Measurements from ENCODE around the gene PTPRG.

PTPRG gene

DNA sequence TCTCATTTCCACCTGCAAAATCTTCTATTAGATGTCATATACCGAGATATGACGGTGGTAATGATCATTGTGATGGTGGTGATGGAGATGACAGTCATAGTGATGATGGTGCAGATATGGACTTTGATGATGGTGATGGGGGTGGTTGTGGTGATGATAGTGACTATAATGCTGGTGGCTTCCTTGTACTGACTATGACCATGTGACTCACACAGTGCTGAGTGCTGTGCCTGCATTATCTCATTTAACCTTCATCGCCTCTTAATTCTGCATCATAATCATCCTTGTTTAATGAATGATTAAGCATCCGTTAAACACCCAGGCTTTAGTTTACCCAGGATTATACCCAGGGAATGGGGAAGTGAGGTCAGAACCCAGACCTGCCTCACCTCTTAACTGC, 480.3 kb downstream of the PTPRG start:
- DNase-seq = no peak

DNA sequence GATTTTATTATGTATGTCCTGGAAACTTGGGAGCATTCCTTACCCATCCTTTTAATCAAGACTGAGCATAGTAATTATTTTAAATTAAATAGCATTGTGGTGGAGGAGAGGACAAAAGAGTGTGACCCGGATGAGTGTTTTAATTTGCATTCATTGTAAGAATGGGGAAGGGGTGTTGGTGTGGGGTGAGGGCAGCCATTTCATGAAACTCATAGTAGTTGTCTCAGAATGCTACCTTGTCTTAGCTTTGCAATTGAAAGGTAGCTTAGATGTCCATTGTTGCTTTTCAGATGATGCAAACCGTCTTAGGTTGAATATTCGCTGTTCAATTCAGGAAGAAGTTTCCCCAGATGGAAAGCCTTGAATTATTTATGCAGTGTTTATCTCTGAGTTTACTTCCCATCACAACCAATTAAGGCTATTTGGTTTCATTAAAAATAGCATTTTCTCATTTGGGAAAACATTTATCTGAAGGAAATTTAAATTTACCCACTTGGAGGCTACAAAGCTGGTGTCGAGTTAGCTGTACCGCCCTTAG, 483.6 kb downstream of the PTPRG start:
- no peak for DNase-seq

DNA sequence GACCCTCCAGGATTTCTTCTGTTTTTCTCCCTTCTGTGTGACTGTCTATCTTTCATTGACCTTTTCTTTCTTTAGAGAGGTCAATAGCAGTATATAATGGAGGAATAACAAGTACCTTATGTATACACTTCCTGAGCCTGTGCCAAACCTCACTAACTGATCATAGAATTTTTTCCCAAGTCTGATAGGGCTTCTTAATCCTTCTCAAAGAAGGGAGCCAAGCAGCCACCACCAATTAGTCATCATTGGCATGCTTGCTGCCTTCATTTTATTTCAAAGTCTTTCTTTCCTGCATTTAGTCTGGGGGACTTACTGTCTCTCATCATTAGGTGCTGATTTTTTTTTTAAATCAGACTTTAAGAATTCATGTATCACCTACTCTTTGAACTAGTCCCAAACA, 485.0 kb downstream of the PTPRG start:
- DNase-seq = no peak

DNA sequence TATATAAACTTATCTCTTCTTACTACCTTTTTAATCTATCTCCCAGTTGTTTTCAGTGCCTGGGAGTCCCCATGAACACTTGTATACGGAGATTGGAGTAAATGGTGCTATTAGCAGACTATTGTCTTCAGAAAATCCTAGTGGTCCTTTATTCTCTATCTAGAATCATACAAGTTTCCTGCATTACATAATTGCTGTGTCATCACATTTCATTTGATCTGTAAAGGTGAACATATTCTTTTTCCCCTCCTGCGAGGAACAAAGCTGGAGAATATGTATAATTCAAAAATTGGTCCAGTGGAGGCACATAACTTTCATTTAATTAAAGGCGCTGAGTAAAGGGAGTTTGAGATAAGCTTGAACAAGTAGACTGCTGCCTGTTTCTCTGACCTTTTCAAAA, 487.2 kb downstream of the PTPRG start:
- DNase-seq = no peak

DNA sequence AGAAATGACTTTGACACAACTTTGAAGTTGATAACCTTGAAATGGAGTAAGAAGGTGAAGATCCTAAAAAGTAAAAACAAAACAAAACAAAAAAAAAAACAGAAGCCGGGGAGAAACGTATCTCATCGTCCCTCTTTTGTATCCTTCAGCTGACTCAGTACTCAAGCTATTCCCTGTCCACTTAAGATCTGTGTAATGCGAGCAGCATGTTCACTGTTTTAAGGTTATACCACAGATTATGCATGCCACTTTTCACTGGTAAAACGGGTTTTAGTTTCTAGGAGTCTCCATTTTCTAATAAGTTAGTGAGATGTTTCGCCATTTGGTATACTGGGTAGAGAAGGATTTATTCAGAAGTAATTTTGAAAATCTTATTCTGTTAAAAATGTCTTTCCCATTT, 487.7 kb downstream of the PTPRG start:
- no peak for DNase-seq

DNA sequence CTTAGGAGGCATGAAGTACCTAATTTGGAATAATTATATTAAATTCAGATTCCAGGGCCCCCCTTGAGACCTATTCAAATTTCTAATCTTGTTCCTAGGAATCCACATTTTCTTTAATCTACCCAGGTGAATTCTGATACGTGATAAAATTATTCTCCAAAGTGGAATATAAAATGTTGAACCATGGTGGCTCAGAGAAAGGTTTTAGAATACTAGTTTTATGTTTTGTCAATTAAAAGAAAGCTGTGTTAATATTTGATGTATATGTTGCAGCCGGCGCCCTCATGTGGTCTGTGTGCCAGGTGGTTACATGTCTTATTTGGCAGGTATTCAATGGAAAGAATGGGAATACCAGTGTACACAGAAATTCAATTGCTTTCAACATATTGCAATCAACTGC, 490.1 kb downstream of the PTPRG start:
- DNase-seq = no peak

DNA sequence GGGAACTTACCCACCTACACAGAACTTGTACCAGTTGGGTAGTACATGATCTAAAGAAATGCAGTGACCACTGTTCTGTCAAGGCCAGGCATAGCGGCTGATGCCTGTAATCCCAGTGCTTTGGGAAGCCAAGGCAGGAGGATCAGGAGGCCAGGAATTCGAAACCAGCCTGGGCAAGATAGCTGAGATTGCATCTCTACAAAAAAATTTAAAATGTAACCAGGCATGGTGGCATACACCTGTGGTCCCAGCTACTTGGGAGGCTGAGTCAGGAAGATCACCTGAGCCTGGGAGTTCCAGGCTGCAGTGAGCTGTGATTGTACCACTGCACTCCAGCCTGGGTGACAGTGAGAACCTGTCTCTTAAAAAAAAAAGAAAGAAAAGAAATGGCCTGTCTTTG, 491.0 kb downstream of the PTPRG start:
- DNase-seq = no peak

DNA sequence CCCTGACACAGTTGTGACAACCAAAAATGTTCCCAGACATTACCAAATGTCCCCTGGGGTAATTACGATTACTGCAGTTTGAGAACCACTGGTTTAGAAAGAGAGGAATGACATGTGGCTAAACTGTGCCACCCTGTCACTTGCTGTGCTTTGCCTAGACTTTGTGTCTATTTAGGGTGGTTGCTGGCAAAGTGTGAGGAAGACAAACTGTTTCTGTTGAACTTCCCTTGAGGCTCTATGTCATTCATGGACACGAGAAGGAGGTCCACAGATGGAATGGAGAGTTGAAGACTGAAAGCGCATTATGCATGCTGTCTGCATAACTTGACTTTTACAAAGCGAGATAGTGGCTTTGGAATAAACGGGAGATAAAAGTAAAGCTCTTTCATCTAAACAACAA, 495.3 kb downstream of the PTPRG start:
- no peak for DNase-seq

DNA sequence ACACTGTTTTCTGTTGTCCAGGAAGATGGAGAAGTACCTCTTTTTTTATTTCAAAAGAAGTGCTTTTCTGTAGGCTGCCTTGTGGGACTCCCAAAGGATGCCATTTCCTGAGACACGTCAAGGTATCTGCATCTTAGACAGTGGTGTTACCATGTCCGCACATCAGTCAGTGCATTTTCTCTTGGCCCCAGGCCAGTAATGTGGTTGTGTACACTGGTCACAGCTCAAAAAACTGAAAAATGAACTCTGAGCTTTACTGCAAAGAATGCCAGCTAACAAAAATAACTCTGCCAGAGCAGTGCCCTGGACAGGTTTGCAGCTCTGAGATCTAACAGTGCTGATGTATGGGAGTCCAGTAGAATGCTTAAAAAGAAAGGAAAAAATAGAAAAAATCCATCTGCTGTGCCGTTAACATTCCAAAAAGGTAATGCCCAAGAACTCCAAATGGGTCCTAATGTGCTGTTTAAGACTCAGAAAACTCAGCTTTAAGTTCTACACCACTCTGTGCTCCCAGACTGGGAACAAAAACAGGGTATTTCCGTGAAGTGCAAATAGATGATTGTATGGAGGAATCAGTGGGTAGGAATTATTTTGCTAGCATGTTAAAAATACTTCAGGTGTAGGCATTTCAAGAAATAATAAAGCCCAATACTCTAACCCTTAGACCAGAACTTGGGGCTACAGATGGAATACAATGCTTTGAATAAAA, 496.1 kb downstream of the PTPRG start:
- DNase-seq = no peak

DNA sequence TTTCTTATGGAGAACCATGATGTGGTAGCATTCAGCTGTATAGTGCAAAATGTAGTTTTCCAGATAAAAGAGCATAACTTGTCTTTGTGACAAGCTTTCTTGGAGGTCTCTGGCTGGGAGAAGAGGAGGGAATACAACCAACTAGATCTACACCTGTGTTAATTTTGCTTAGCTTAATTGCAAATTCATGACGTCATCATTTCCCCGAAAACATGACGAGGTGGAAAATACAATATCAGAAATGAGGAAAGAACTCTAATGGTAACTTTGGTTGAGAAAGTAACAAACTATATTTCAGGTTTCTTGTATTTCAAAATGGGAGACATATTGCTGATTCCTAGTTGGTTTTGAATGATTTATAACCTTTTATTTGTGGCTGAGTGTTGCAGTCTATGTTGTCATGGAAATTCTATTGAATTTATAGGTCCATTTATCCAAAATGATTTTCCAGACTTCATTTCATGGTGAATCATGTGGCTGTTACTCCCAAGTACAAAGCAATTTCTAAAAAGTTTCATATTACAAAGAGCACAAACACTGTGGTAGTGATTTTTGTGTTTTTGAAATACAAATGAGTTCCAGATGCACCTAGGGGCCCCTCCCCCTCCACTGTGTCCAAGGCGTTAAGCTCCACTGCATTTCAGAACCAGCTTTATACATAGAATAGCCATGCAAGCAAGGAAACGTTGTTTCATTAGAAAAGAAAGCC, 504.8 kb downstream of the PTPRG start:
- DNase-seq = no peak

DNA sequence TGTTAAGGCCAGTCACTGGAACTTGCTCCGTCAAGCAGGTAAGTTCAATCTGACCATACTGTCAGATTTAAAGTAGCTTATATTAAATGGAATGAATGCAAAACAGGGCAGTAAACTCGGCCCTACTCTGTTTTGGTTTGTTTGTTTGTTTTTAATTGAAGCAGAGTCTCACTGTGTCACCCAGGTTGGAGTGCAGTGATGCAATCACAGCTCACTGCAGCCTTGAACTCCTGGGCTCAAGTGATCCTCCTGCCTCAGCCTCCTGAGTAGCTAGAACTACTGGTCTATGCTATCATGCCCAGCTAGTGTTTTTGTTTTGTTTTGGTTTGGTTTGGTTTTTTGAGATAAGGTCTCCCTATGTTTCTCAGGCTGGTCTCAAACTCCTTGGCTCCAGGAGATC, 507.0 kb downstream of the PTPRG start:
- no peak for DNase-seq

DNA sequence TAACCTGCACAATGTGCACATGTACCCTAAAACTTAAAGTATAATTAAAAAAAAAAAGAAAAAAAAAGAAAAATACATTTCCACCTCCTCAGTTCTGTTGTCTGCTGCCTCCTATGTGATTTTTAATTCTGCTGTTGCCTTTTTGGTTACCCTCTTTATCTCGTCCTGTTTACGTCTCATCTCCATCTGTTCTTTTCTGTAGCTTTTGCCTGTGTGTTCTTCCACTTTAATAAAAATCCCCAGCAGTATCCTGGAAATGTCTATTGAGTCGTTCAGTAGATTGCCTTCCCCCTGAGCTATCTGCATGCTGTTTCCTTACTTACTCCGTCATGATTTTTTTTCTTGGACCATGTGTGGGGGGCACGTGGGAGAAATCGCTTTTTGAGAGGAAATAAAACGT, 509.5 kb downstream of the PTPRG start:
- DNase-seq = no peak

DNA sequence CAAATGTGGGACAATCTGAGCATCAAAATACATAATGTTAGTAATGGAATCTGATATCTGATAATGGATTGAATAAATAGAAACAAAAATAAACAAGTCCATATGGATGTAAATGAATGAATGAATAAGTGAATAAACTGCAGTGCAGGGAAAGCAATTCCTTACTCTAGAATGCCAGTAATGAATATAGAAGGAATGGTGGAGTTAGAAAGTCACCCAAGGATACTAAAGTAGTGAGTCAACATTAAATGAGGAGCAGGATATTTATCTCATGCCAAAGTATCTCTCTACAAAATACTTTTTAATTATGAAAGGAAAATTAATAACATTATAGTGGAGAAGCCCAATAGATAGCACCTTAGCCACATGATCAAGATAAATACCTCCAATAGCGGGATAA, 511.7 kb downstream of the PTPRG start:
- DNase-seq = no peak

DNA sequence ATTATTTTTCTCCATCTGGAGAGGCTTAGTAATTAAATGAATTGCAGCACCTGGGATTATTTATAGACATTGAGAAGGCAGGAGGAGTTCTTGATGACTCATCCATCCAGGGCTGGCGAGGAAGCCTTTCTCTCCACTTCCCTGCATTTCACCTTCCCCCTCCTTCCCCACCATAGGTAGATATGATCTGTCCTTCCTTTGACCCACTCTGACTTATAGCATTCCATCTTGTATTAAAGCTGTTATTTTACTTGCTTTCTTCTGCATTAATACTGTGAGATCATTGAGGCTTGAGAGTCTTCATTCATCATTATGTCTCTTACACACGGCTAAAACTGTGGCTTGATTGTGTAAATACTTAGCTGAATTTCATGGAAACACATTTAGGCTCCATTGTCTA, 523.2 kb downstream of the PTPRG start:
- DNase-seq = no peak

DNA sequence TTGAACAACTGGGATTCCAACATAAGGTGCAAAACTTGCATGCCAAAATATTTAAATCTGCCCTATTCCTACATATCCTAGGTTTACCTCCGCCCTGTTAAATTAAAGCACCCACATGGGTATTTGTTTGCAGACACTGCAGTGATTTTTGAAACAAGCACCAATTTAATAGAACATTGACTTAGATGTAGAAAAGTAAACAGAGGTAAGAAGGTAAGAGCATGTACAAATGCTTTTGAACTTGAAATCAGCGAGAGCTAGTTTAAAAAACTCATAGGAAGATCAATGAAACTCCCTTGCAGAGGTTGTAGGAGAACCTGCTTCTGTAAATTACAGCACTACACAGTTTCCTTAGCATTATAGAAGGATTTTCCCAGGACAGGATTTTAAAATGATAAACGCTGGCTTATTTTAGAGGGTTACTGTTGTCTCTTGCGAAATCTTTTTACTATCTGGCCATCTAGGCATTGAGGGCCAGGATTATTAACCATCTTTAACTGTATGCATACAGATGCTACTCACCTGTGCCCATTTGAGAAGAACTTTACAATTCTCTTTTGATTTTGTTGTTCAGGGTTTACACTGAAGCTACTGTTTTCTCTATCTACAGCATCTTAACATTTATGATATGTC, 527.2 kb downstream of the PTPRG start:
- DNase-seq = no peak

DNA sequence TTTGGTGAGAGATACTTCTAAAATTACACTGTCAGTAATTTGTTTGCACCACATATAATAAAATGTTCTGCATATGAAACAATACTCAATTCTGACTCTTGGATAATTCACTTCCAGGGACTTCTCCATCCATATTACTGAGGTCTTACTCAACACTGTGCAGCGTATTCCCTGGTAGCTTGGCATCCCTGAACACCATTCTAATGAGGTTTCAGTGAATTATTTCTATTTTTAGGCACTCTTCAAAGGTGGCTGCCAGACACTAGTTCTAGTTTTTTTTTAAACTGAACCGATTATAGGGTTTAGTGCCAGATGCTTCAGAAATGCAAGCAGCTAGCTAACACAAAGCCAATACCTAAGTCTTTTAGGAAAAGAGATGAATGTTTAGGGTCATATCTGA, 528.7 kb downstream of the PTPRG start:
- no peak for DNase-seq

DNA sequence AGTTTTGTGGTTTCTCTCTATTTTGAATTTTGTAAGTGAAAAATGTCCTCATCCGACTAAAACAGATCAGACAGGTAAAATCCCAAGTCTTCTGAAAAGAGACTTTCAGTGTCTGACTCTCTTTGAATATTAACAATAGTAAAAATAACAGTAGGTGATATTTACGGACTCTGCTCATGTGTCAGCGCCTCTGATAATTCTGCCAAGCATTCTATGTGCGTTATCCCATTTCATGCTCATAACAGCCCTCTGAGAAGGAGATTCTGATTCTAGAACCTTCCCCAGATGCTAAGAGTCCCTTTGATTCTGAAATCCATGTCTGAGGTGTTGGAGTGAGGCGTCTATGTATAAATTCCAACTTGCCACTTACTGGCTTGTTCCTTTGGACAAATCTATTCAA, 529.1 kb downstream of the PTPRG start:
- no peak for DNase-seq

DNA sequence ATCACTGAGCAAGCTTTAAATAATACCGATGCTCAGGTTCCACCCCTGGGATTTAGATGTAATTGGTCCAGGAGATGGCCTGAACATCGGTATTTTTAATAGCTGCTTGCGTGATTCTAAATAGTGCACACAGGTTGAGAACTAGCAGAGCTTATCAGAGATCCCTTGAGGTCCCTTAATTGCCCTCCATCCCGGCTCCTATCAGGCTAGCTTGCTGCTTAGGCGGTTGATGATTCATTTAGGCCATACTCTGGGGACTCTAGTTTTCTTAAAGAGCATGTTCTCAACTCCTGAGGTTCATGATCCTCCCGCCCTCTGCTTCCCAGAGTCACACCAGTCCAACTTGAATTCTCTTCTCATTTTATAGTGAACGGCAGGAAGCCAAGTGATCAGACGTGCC, 531.7 kb downstream of the PTPRG start:
- DNase-seq = no peak

DNA sequence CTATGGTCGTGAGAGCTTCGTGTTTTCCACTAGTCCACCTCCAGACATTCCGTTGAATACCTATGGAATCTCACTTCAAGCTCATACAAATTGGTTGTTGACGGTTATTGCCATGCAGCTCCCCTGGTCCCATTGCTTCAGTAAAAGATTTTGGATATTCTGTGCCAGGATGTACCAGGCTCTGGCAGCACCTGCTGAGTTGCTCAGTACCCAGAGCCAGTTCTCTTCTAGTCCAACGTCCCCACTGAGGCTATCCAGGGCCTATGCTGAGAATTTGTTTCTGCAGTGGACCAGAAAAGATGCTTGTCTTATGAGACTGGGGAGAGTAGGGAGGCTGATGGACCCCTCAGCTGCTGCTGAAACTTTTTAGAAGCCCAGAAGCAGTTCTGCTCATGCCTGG, 533.1 kb downstream of the PTPRG start:
- DNase-seq = no peak

DNA sequence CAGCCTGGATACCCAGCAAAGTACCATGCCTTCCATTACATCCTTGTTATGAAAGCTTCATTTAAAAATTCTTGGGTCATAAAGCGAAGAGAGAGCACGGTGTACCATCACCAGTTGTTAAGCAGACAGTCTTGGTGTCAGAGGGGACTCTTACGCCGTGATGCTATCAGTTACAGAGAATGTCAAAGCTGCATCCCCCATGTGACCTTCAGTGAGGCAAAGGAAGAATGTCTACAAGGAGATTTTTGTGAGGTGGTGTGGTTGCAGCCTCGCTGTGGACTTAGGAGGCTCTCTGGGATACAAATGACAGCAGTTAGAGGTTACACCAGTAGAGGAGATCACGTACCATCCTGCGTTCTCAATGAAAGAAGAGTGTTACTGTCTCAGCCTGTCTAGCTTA, 533.7 kb downstream of the PTPRG start:
- DNase-seq = no peak

DNA sequence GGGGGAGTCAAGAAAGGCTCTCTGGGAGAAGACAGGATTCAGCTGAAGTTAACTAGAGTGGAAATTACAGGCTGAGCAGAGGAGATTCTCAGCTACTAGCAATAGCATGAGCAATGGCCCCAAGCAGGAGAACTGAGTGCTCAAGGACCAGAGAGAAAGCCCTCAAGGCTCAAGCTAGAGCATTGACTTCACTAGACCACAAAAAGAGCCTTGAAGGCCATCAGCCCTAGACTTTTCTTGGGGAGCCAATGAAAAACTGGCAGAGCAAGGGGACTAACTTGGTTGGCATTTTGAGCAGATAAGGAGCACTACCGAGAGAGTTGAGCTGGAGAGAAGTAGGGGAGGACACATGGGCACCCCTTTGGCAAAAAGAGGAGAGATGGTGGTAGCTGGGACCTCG, 534.4 kb downstream of the PTPRG start:
- DNase-seq = no peak

DNA sequence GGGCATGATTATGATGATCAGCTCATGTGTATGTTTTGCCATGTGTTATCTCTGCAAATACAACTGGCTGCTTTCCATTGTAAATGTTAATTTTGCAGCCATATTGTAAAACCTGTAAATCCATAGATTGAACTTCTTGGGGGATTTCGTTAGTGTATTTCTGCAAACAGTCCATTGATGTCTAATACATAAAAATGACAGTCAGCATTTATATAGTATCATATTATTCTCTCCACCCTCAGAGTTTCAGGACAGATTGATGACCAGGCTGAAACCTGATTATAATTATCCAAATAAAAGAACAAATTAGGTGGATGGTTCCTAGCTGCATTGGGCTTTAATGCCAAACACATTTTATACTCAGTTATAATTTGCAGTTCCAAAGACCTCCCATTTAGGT, 535.1 kb downstream of the PTPRG start:
- DNase-seq = no peak

DNA sequence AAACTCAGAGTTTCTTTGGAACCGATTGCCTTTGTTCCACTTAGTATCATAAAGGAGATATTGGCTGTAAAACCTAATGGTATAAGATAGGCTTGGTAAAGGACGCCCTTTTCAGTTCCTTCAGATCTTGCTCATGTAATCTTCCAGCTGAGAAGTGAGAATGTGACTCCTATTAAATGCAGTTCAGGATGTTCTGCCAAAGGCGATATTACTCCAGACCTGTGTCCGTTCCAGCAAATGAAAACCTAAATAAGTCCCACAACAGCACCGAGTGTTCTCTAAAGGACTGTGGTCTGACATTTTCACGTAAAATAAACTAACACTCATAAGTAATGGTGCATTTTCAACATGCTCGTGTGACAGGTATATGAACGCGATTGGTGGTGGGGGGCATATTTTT, 535.8 kb downstream of the PTPRG start:
- no peak for DNase-seq

DNA sequence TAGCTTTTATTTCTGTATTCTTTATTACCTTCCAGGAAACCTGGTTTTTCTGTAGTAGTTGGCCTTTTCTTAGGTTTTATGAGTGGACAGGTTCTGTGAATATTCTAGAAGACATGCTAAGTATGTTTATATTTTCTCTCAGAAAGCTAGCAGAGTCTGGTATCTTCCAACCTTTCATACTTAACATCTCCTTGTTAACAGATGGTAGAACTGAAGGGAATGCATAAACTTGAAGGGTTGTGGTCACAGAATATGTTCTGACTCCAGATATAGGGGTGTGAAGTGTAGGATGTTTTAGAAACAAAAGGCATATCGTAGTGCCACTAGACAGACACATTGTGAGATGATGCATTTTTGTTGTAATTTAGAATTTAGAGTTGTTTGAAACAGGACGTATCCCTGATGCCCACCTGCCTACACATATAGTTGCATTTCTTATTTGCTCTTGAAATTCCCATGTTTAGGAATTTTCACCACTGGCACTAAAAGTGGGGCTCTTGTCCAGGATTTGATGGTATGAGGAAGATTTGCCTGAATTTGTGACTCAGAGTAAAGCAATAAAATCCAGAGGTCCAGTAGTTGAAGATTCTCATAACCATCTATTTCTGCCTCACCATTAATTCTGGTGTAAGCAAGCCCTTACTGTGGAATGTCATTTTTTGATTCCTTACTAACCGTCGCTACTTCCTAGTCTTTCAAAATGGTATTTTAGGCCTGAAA, 537.4 kb downstream of the PTPRG start:
- DNase-seq = no peak

Measured in NCI-H1436 (cell line).